Left renal cortex interstitium (tissue), 4 donors: ENCODE measurements around the gene LSM2. TPM values are rescaled to one million over a fixed set of nuclear protein-coding genes. Genes with fewer than 3 reads are reported as not detected.

Experiments
- DNase-seq, 4 donors: peaks; one replicate each; pipeline ENCODE4 v3.0.0-alpha.2; 2013; ENCODE audit warnings: low read depth in 4 of 4, low spot score in 2 of 4, missing footprints in 1 of 4
- polyA plus RNA-seq, 4 donors: library from polyadenylated mRNA; unstranded; fragments of 120-200 nt; gene quantifications; one replicate each; pipeline ENCODE4 v1.2.1, GENCODE V29; 2013; ENCODE audit not compliant: insufficient read length in 4 of 4

LSM2 gene
- polyA plus RNA-seq, 4 donors = 80.4 to 88.0 (median 84.9) TPM

DNA sequence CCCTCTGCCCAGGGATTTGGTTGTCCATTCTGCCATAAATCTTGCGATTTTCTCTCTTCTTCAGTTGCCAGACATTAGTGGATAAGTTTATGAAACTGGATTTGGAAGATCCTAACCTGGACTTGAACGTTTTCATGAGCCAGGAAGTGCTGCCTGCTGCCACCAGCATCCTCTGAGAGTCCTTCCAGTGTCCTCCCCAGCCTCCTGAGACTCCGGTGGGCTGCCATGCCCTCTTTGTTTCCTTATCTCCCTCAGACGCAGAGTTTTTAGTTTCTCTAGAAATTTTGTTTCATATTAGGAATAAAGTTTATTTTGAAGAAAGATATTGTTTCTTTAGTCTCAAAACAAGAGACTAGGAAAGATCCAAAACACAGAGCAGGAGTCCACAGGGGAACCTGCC lies 44.4 kb downstream of the LSM2 start, which contains the start of gene SAPCD1:
Gene SAPCD1, plus strand, starts transcription at position 301 of the 400 bp plus-strand sequence. CDS start 399 bp downstream, outside the sequence.
- no peak for DNase-seq

DNA sequence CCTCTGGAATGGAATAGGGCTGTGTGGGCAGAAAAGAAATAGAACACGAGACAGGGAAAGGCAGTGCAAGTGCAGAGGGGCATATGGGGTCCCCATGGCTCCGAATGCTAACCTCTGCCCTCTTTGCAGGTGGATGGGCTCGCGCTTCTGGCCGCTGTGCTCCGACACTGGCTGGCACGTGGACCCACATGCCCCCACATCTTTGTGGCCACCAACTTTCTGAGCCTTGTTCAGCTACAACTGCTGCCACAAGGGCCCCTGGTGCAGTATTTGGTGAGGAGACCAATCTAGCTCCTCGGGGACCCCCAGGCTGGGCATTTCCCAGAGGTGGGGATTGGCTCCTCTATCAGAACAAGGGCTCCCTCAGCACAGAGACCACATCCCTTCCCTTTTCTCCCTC lies 45.4 kb downstream of the LSM2 start:
- DNase-seq = no peak

DNA sequence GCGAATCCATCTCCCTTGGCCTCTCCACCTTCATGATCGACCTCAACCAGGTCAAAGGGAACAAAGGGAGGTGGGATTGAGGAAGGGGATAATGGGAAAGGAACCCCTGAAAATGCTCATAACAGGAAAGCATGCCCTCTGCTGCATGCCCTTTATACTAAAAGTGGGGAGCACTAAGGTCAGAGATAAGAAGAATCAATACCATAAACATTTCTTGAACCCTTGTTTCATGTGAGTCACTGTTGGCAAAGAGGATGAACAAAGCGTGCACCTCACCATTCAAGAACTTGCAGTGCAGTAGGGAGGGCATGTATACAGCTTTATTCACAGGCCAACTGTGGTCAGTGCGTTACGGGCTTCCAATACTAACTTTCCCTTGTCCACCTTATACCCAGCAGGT lies 46.0 kb downstream of the LSM2 start:
- no peak for DNase-seq

DNA sequence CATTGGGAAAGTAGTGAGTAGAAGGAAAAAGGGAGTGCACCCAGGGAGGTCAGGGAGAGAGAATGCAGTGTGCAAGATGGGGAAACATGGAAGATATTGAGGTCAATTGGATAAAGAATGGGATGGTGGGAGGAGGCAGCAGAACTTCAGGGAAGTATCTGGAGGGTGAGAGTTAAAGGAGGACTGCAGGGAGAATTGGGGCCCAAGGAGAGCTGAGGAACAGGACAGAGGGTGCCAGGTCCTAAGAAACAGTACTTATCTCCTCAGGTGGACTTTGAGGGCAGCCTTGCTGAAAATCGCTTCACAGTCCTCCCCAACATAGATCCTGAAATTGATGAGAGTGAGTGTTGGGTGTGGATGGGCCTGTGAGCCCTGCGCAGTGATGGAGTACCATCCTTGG lies 48.5 kb downstream of the LSM2 start:
- no peak for DNase-seq

DNA sequence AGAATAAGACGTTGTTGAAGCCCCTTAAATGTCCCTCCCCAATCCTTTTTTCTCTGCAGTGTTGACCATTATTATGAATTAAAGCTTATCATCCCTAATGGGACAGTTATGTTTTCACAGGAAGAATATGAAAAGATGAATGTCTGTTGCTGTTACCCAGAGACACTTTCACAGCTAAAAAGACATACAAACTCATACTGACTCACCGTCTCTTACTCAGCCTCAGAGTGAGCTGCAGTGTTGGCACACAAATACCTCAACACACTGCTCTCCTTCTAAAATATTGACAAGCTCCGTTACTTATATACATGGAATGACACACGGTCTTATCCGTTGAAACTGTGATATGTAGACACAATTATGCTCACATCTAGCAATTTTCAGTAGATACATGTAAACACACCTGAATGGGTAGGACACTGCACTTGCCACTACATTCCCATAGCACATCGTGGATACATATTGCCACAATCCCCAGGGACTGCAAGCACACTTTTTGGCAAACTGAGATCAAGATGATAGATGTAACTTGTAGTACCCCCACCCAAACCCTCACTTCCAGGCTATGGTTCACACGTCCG lies 53.9 kb downstream of the LSM2 start:
- no peak for DNase-seq

DNA sequence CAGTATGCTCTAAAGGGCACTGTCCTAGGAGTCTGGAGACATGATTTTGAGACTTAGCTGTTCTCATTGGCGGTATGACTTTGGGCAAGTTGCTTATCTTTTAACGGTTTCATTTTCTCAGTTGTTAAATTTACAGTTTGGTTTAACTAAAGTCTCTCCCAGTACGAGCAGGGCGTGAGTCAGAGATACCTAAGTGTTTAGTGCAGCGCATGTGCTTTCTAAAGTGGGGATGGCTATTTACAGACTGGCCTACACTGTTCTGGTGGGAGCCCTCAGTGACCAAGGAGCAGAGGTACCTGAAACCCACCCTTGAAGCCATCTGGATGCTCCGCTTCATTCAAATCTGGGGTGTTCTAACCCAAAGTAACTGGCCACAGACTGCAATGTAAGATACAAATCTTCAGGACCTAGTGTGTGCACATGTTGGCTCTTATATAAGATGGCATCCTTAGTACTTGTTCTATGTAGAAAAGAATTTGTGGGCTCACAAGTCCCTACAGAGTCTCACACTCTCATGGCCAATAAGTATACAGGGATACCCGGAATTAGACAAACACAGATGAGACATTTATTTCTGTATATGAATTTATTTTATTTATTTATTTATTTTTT lies 56.2 kb downstream of the LSM2 start:
- DNase-seq = no peak

DNA sequence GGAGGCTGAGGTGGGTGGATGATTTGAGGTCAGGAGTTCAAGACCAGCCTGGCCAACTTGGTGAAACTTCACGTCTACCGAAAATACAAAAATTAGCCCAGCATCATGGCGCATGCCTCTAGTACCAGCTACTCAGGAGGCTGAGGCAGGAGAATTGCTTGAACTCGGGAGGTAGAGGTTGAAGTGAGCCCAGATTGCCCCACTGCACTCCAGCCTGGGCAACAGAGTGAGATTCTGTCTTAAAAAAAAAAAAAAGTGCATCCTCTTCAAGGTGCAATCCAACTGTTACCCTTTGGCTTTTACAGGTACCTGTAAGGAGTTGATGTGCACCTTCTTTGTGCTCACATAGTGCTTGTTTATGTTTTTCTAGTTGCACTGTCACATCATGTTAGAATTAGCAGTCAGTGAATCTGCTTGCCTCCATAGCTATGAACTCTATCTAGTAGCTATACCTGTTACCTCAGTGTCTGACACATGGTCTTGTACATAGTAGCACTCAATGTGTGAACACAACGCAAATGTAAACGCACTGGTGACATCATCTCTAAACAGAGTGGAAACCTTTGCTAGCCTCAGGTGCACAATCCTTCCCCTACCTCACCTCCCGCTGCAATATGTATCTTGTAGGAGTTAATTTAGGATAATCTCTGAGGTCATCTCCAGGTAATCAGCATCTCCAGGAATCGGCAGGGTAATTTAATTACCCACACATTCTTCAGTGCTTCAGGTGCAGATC lies 57.3 kb downstream of the LSM2 start:
- DNase-seq = no peak

Other genes starting within 250 kb of the LSM2 start
- gene LTA, start 234.7 kb downstream of the LSM2 start, polyA plus RNA-seq = under 1 TPM; 0.24 to 0.39 (median 0.31) TPM
- gene TNF, start 231.4 kb downstream of the LSM2 start, polyA plus RNA-seq = under 1 TPM in 1 of 4 donors, not detected in 3; 0.49 TPM
- gene LTB, start 224.5 kb downstream of the LSM2 start, polyA plus RNA-seq = 1 to 10 TPM in 3 of 4 donors, under 1 TPM in 1; 0.88 to 2.3 (median 2.0) TPM
- 1 to 10 TPM; 4.2 to 6.2 (median 5.0) TPM for gene LST1, start 220.7 kb downstream of the LSM2 start, polyA plus RNA-seq
- gene NCR3, start 214.0 kb downstream of the LSM2 start, polyA plus RNA-seq = under 1 TPM in 3 of 4 donors, not detected in 1; 0.16 to 0.52 (median 0.25) TPM
- 10 to 100 TPM; 61.0 to 92.7 (median 73.5) TPM for gene AIF1, start 191.7 kb downstream of the LSM2 start, polyA plus RNA-seq
- 100 to 1,000 TPM; 129 to 238 (median 197) TPM for gene PRRC2A, start 186.3 kb downstream of the LSM2 start, polyA plus RNA-seq
- gene BAG6, start 154.3 kb downstream of the LSM2 start, polyA plus RNA-seq = 100 to 1,000 TPM; 218 to 274 (median 261) TPM
- gene APOM, start 151.1 kb downstream of the LSM2 start, polyA plus RNA-seq = 100 to 1,000 TPM in 3 of 4 donors, 10 to 100 TPM in 1; 89.9 to 124 (median 104) TPM
- gene C6orf47, start 146.2 kb downstream of the LSM2 start, polyA plus RNA-seq = 10 to 100 TPM; 17.9 to 24.3 (median 21.4) TPM
- gene GPANK1, start 142.0 kb downstream of the LSM2 start, polyA plus RNA-seq = 10 to 100 TPM; 25.2 to 33.9 (median 29.5) TPM
- 100 to 1,000 TPM; 224 to 234 (median 228) TPM for gene CSNK2B, start 140.9 kb downstream of the LSM2 start, polyA plus RNA-seq
- 10 to 100 TPM in 3 of 4 donors, 1 to 10 TPM in 1; 9.0 to 37.0 (median 19.2) TPM for gene LY6G5B, start 137.0 kb downstream of the LSM2 start, polyA plus RNA-seq
- gene LY6G5C, start 125.9 kb downstream of the LSM2 start, polyA plus RNA-seq = 1 to 10 TPM; 2.4 to 5.6 (median 3.0) TPM
- 10 to 100 TPM; 54.3 to 74.8 (median 61.5) TPM for gene ABHD16A, start 103.6 kb downstream of the LSM2 start, polyA plus RNA-seq
- under 1 TPM; 0.21 to 0.81 (median 0.57) TPM for gene LY6G6F, start 100.1 kb downstream of the LSM2 start, polyA plus RNA-seq
- under 1 TPM in 1 of 4 donors, not detected in 3; 0.65 TPM for gene LY6G6D, start 91.6 kb downstream of the LSM2 start, polyA plus RNA-seq
- 1 to 10 TPM in 1 of 4 donors, under 1 TPM in 2, not detected in 1; 0.32 to 1.4 (median 0.47) TPM for gene LY6G6C, start 85.2 kb downstream of the LSM2 start, polyA plus RNA-seq
- gene MPIG6B, start 83.6 kb downstream of the LSM2 start, polyA plus RNA-seq = 1 to 10 TPM in 3 of 4 donors, under 1 TPM in 1; 0.72 to 2.4 (median 1.5) TPM
- 100 to 1,000 TPM; 163 to 243 (median 200) TPM for gene DDAH2, start 77.7 kb downstream of the LSM2 start, polyA plus RNA-seq
- 100 to 1,000 TPM; 251 to 323 (median 297) TPM for gene CLIC1, start 70.4 kb downstream of the LSM2 start, polyA plus RNA-seq
- gene MSH5, start 67.0 kb downstream of the LSM2 start, polyA plus RNA-seq = 10 to 100 TPM; 13.1 to 58.4 (median 30.9) TPM
- 10 to 100 TPM in 2 of 4 donors, 1 to 10 TPM in 2; 4.2 to 12.9 (median 7.3) TPM for gene SAPCD1, start 44.3 kb downstream of the LSM2 start, polyA plus RNA-seq
- gene VWA7, start 29.6 kb downstream of the LSM2 start, polyA plus RNA-seq = 10 to 100 TPM in 2 of 4 donors, 1 to 10 TPM in 2; 8.1 to 10.7 (median 9.6) TPM
- gene VARS1, start 11.2 kb downstream of the LSM2 start, polyA plus RNA-seq = 10 to 100 TPM; 51.9 to 64.8 (median 55.2) TPM
- 1 to 10 TPM; 3.6 to 4.2 (median 3.8) TPM for gene HSPA1L, start 8.3 kb upstream of the LSM2 start, polyA plus RNA-seq
- gene HSPA1A, start 8.6 kb upstream of the LSM2 start, polyA plus RNA-seq = 100 to 1,000 TPM in 3 of 4 donors, 10 to 100 TPM in 1; 92.5 to 123 (median 116) TPM
- 100 to 1,000 TPM; 128 to 169 (median 155) TPM for gene HSPA1B, start 20.8 kb upstream of the LSM2 start, polyA plus RNA-seq
- 10 to 100 TPM; 72.1 to 78.2 (median 75.1) TPM for gene NEU1, start 55.9 kb upstream of the LSM2 start, polyA plus RNA-seq
- gene SLC44A4, start 72.0 kb upstream of the LSM2 start, polyA plus RNA-seq = 10 to 100 TPM; 37.2 to 57.4 (median 46.1) TPM
- gene EHMT2, start 90.7 kb upstream of the LSM2 start, polyA plus RNA-seq = 100 to 1,000 TPM in 1 of 4 donors, 10 to 100 TPM in 3; 65.6 to 111 (median 86.8) TPM
- 10 to 100 TPM; 22.4 to 35.3 (median 26.9) TPM for gene ZBTB12, start 95.1 kb upstream of the LSM2 start, polyA plus RNA-seq
- gene C2, start 120.8 kb upstream of the LSM2 start, polyA plus RNA-seq = 1 to 10 TPM; 3.1 to 4.1 (median 3.7) TPM
- 10 to 100 TPM in 1 of 4 donors, 1 to 10 TPM in 3; 6.5 to 22.2 (median 7.1) TPM for gene CFB, start 139.1 kb upstream of the LSM2 start, polyA plus RNA-seq
- gene NELFE, start 152.0 kb upstream of the LSM2 start, polyA plus RNA-seq = 100 to 1,000 TPM in 1 of 4 donors, 10 to 100 TPM in 3; 88.5 to 105 (median 91.7) TPM
- 10 to 100 TPM; 36.4 to 56.9 (median 45.8) TPM for gene SKIC2, start 152.2 kb upstream of the LSM2 start, polyA plus RNA-seq
- gene DXO, start 165.2 kb upstream of the LSM2 start, polyA plus RNA-seq = 10 to 100 TPM; 22.9 to 42.2 (median 32.9) TPM
- gene C4A, start 175.1 kb upstream of the LSM2 start, polyA plus RNA-seq = 10 to 100 TPM; 11.9 to 24.1 (median 15.8) TPM
- 10 to 100 TPM; 10.7 to 24.8 (median 17.0) TPM for gene C4B, start 207.8 kb upstream of the LSM2 start, polyA plus RNA-seq
- gene CYP21A2, start 231.4 kb upstream of the LSM2 start, polyA plus RNA-seq = 1 to 10 TPM in 2 of 4 donors, under 1 TPM in 2; 0.61 to 1.4 (median 1.1) TPM